SU-DHL-6 (cell line): ENCODE results near the gene NNMT.

Experiments
- H2AFZ ChIP-seq: fragments of 200-600 bp; sonication (generic); 2 replicates; pipeline ENCODE4 v1.6.1; 2014; ENCODE audit warnings: low read depth, mild to moderate bottlenecking, moderate library complexity, mixed read lengths, antibody characterized with exemption, low read length; ENCODE audit not compliant: severe bottlenecking
- H3F3A ChIP-seq: fragments of 200-600 bp; shearing (Covaris generic); 2 replicates; pipeline ENCODE4 v1.6.0; 2016; ENCODE audit warnings: antibody characterized with exemption, mild to moderate bottlenecking; ENCODE audit not compliant: insufficient read depth
- H3K27ac ChIP-seq: fragments of 200-600 bp; sonication (generic); 2 replicates; pipeline ENCODE4 v1.5.1; 2016; ENCODE audit warnings: low read depth, mild to moderate bottlenecking, low read length, moderate library complexity, mixed read lengths
- H3K27me3 ChIP-seq: fragments of 200-600 bp; sonication (generic), shearing (Covaris generic); 2 replicates; pipeline ENCODE4 v1.6.0; 2014; ENCODE audit warnings: mild to moderate bottlenecking, low read length
- H3K36me3 ChIP-seq: fragments of 200-600 bp; sonication (generic); 2 replicates; pipeline ENCODE4 v1.6.1; 2014; ENCODE audit warnings: mild to moderate bottlenecking, low read length, mixed read lengths
- H3K4me2 ChIP-seq: fragments of 300-600, 200-600 bp; shearing (Covaris generic), sonication (generic); 2 replicates; pipeline ENCODE4 v1.6.0; 2014; ENCODE audit warnings: low read length, low read depth, mild to moderate bottlenecking; ENCODE audit not compliant: poor library complexity, severe bottlenecking
- H3K4me3 ChIP-seq: fragments of 200-600 bp; sonication (generic); 2 replicates; pipeline ENCODE4 v1.5.1; 2014; ENCODE audit warnings: antibody characterized with exemption, low read length, mild to moderate bottlenecking, mixed read lengths; ENCODE audit not compliant: insufficient read depth, poor library complexity, severe bottlenecking
- H3K79me2 ChIP-seq: fragments of 200-600 bp; sonication (generic); 2 replicates; pipeline ENCODE4 v1.6.1; 2014; ENCODE audit warnings: mild to moderate bottlenecking, low read length, moderate library complexity; ENCODE audit not compliant: insufficient read depth
- H3K9ac ChIP-seq: fragments of 200-600 bp; sonication (generic); 2 replicates; pipeline ENCODE4 v1.7.0; 2014; ENCODE audit warnings: mild to moderate bottlenecking, low read length
- H3K9me2 ChIP-seq: fragments of 200-600 bp; sonication (generic); replicated peaks from 2 replicates; pipeline ENCODE4 v1.6.1; 2014; ENCODE audit warnings: low read length; ENCODE audit not compliant: insufficient read depth
- H3K9me3 ChIP-seq: fragments of 200-600 bp; sonication (generic); 2 replicates; pipeline ENCODE4 v1.6.1; 2014; ENCODE audit warnings: low read length, mixed read lengths; ENCODE audit not compliant: insufficient read depth
- H4K20me1 ChIP-seq: fragments of 200-600 bp; sonication (generic); 2 replicates; pipeline ENCODE4 v1.6.1; 2014; ENCODE audit warnings: low read depth, mild to moderate bottlenecking, antibody characterized with exemption, low read length, moderate library complexity, mixed read lengths
- CTCF ChIP-seq: fragments of 200-600 bp; sonication (generic); IDR thresholded peaks from one replicate; pipeline ENCODE4 v1.5.1; 2017; ENCODE audit warnings: antibody characterized with exemption, mild to moderate bottlenecking, low read length, moderate library complexity; ENCODE audit not compliant: insufficient read depth, poor library complexity, severe bottlenecking
- EZH2phosphoT487 ChIP-seq: fragments of 200-600 bp; sonication (generic), shearing (Covaris generic); conservative IDR thresholded peaks from 2 replicates; pipeline ENCODE4 v1.6.1; 2018; ENCODE audit warnings: mild to moderate bottlenecking, antibody characterized with exemption, low read length, moderate library complexity, mixed read lengths

The NNMT gene

DNA sequence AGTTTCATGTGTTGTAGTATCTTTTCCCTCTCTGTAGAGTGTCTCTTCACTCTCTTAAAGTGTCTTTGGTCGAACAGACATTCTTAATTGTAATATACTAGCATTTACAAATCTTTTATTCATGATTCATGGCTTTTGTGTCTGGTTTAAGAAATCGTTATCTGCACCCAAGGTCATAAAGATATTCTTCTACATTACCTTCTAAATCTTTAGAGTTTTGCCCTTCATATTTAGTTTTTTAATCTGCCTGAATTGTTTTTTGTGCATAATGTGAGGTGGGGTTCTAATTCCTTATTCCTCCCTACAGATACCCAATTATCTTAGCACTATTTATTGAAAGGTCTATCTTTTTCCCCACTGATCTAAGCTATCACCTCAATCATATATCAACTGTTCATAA is 9.0 kb upstream of the NNMT start:
- Histone ChIP-seq H3K9ac (no peak overlapping the region), H3K27ac (no peak overlapping the region), H3K27me3 (0 out of 2 replicates have a peak, but pooled peaks cover 3% of the 10 kb centered on the region), H3K4me3 (no peak overlapping the region), H3K36me3 (no peaks in the 10 kb centered on the region), H3K9me3 (no peaks in the 10 kb centered on the region), H3K79me2 (no peaks in the 10 kb centered on the region), H2AFZ (no peak overlapping the region), H3K9me2 (no peaks in the 10 kb centered on the region), H3K4me2 (no peak overlapping the region), H3F3A (no peaks in the 10 kb centered on the region), H4K20me1 (no peaks in the 10 kb centered on the region)
- TF ChIP-seq CTCF = no peak
- no peak for TF ChIP-seq EZH2phosphoT487

DNA sequence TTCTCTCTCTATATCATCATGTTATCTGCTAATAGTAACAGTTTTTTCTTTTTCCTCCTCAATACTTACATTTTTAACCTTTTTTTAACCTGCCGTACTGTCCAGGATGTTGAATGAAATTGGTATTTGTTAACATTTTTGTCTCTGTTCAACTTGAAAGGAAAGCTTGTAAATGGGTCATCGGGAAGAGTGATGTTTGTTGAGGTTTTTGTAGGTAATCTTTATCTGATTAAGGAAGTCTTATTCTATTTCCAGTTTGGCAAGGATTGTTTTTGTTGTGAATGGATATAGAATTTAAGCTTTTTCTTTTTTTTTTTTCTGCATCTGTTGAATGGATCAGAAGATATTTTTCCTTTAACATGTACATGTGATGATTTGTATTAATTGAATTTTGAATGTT is 8.1 kb upstream of the NNMT start:
- H3F3A ChIP-seq = no peaks in the 10 kb centered on the region
- no peaks in the 10 kb centered on the region for H3K9me3 ChIP-seq
- H3K4me2 ChIP-seq = no peak overlapping the region
- H3K27me3 ChIP-seq = 0 out of 2 replicates have a peak, but pooled peaks cover 3% of the 10 kb centered on the region
- H3K27ac ChIP-seq = no peak overlapping the region
- TF ChIP-seq CTCF = no peak
- no peak for TF ChIP-seq EZH2phosphoT487
- H3K9me2 ChIP-seq = no peaks in the 10 kb centered on the region
- H3K4me3 ChIP-seq = no peak overlapping the region
- H2AFZ ChIP-seq = no peak overlapping the region
- H3K9ac ChIP-seq = no peak overlapping the region
- H3K79me2 ChIP-seq = no peaks in the 10 kb centered on the region
- H4K20me1 ChIP-seq = no peaks in the 10 kb centered on the region
- H3K36me3 ChIP-seq = no peaks in the 10 kb centered on the region

GRCh38 chr11:114289779-114290178 is 6.4 kb upstream of the NNMT start:
- H3K4me2 ChIP-seq = no peak overlapping the region
- H4K20me1 ChIP-seq = no peaks in the 10 kb centered on the region
- no peaks in the 10 kb centered on the region for H3K79me2 ChIP-seq
- H3K9ac ChIP-seq = no peak overlapping the region
- no peak overlapping the region for H3K4me3 ChIP-seq
- no peaks in the 10 kb centered on the region for H3F3A ChIP-seq
- H3K36me3 ChIP-seq = no peaks in the 10 kb centered on the region
- no peak overlapping the region for H3K27ac ChIP-seq
- no peaks in the 10 kb centered on the region for H3K9me2 ChIP-seq
- no peak overlapping the region for H2AFZ ChIP-seq
- H3K9me3 ChIP-seq = no peaks in the 10 kb centered on the region
- TF ChIP-seq CTCF (no peak), EZH2phosphoT487 (no peak)
- H3K27me3 ChIP-seq = 0 out of 2 replicates have a peak, but pooled peaks cover 3% of the 10 kb centered on the region
